ENCODE data around the gene DNM1L.

DNM1L gene

GRCh38 chr12:32688786-32689185, 9.7 kb downstream of the DNM1L start:
- Mint-ChIP-seq H3K36me3 (ENCODE audit: low read depth) (peaks cover 93% of the 10 kb centered on the region), H3K4me1 (no peaks in the 10 kb centered on the region), H3K9me3 (peaks cover 79% of the 10 kb centered on the region), H3K27me3 (ENCODE audit: low read depth, poor library complexity) (no peaks in the 10 kb centered on the region), H3K4me3 (no peak overlapping the region), H3K27ac (no peak overlapping the region)
- DNase-seq, result no peak
- TF ChIP-seq, protein P1, sequence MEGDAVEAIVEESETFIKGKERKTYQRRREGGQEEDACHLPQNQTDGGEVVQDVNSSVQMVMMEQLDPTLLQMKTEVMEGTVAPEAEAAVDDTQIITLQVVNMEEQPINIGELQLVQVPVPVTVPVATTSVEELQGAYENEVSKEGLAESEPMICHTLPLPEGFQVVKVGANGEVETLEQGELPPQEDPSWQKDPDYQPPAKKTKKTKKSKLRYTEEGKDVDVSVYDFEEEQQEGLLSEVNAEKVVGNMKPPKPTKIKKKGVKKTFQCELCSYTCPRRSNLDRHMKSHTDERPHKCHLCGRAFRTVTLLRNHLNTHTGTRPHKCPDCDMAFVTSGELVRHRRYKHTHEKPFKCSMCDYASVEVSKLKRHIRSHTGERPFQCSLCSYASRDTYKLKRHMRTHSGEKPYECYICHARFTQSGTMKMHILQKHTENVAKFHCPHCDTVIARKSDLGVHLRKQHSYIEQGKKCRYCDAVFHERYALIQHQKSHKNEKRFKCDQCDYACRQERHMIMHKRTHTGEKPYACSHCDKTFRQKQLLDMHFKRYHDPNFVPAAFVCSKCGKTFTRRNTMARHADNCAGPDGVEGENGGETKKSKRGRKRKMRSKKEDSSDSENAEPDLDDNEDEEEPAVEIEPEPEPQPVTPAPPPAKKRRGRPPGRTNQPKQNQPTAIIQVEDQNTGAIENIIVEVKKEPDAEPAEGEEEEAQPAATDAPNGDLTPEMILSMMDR (IDR thresholded peaks at IDR 0.05), result no peak

DNA sequence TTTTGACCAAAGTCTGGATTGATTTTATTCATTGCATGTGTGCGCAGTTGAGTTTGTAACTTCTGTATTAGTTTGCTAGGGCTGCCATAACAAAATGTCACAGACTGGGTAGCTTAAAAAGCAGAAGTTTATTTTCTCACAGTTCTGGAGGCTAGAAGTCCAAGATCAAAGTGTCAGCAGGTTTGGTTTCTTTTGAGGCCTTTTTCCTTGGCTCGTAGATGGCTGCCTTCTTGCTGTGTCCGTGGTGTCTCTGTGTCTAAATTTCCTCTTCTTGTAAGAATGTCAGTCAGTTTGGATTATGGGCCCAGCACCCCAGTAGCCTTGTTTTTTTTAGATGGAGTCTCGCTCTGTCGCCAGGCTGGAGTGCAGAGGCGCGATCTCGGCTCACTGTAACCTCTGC, 11.8 kb downstream of the DNM1L start:
- H3K36me3 Mint-ChIP-seq (ENCODE audit: low read depth), result peaks cover 93% of the 10 kb centered on the region
- H3K27ac Mint-ChIP-seq, result no peak overlapping the region
- TF ChIP-seq, protein P1 (IDR thresholded peaks at IDR 0.05), result no peak
- DNase-seq, result no peak
- no peaks in the 10 kb centered on the region for H3K27me3 Mint-ChIP-seq (ENCODE audit: low read depth, poor library complexity)
- H3K4me1 Mint-ChIP-seq, result no peaks in the 10 kb centered on the region
- H3K4me3 Mint-ChIP-seq, result no peak overlapping the region
- H3K9me3 Mint-ChIP-seq, result peaks cover 90% of the 10 kb centered on the region

GRCh38 chr12:32692358-32692757, 13.3 kb downstream of the DNM1L start:
- H3K9me3 Mint-ChIP-seq, result peaks cover 80% of the 10 kb centered on the region
- H3K4me1 Mint-ChIP-seq, result peaks cover 4% of the 10 kb centered on the region
- no peaks in the 10 kb centered on the region for H3K27me3 Mint-ChIP-seq (ENCODE audit: low read depth, poor library complexity)
- no peak overlapping the region for H3K27ac Mint-ChIP-seq
- H3K36me3 Mint-ChIP-seq (ENCODE audit: low read depth), result peaks cover 88% of the 10 kb centered on the region
- no peak overlapping the region for H3K4me3 Mint-ChIP-seq
- TF ChIP-seq, protein P1 (IDR thresholded peaks at IDR 0.05), result no peak
- no peak for DNase-seq

DNA sequence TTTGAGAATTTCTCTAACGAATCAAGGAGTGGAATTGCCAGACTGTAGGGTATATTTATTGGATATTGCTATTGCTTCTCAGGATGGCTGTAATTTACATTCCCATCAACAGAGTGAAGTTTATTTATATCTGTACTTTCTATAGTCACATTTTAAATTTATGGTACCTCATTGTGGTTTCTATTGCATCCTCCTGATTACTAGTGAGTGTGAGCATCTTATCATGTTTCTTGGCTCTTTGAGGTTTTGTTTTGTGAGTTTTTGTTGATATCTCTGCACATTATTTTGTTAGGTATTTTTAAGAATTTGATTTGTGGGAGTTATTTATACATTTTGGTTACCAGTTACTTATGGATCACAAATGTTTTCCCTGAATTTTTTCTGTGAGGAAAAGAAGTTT, 13.9 kb downstream of the DNM1L start:
- TF ChIP-seq, protein P1 (IDR thresholded peaks at IDR 0.05), result no peak
- DNase-seq, result no peak
- H3K9me3 Mint-ChIP-seq, result peaks cover 74% of the 10 kb centered on the region
- no peak overlapping the region for H3K27ac Mint-ChIP-seq
- H3K36me3 Mint-ChIP-seq (ENCODE audit: low read depth), result peaks cover 83% of the 10 kb centered on the region
- no peak overlapping the region for H3K4me3 Mint-ChIP-seq
- H3K27me3 Mint-ChIP-seq (ENCODE audit: low read depth, poor library complexity), result no peaks in the 10 kb centered on the region
- H3K4me1 Mint-ChIP-seq, result peaks cover 9% of the 10 kb centered on the region

- DNase-seq, result no peak
- TF ChIP-seq, protein P1 (IDR thresholded peaks at IDR 0.05), result no peak
- no peak overlapping the region for H3K4me3 Mint-ChIP-seq
- peaks cover 63% of the 10 kb centered on the region for H3K36me3 Mint-ChIP-seq (ENCODE audit: low read depth)
- H3K4me1 Mint-ChIP-seq, result peaks cover 12% of the 10 kb centered on the region
- peaks cover 54% of the 10 kb centered on the region for H3K9me3 Mint-ChIP-seq
- no peak overlapping the region for H3K27ac Mint-ChIP-seq
- H3K27me3 Mint-ChIP-seq (ENCODE audit: low read depth, poor library complexity), result no peaks in the 10 kb centered on the region
Observed at GRCh38 chr12:32695787-32696186, 16.7 kb downstream of the DNM1L start.

GRCh38 chr12:32697445-32697844, 18.3 kb downstream of the DNM1L start:
- Mint-ChIP-seq H3K4me3 (no peak overlapping the region), H3K27ac (peak overlapping the region; percentile 74), H3K9me3 (peaks cover 39% of the 10 kb centered on the region), H3K27me3 (ENCODE audit: low read depth, poor library complexity) (no peaks in the 10 kb centered on the region), H3K36me3 (ENCODE audit: low read depth) (peaks cover 51% of the 10 kb centered on the region), H3K4me1 (peaks cover 12% of the 10 kb centered on the region)
- no peak for DNase-seq
- TF ChIP-seq, protein P1 (IDR thresholded peaks at IDR 0.05), result no peak

Measured in nephron progenitor cell (in vitro differentiated cells).